ENCODE results near the gene L1TD1.
A peak's percentile ranks its signal among the peaks of the same experiment; 100 is the strongest.
"Not testable (repeated sequence)": the region's sequence is repeated elsewhere in the genome, so short reads cannot be mapped to it uniquely, and the experiment has no call there.

The L1TD1 gene

GRCh38 chr1:62194651-62195544, at the start of gene L1TD1:
Gene L1TD1, plus strand, starts transcription at chr1:62194849. Its CDS starts 11,780 bp downstream, at chr1:62206629.
- DNase-seq (ENCODE audit: low read depth, low spot score), result no peak

GRCh38 chr1:62159940-62160348, 34.7 kb upstream of the L1TD1 start:
- DNase-seq (ENCODE audit: low read depth, low spot score), result no peak

GRCh38 chr1:62161711-62162110, 32.9 kb upstream of the L1TD1 start:
- no peak for DNase-seq (ENCODE audit: low read depth, low spot score)

- not testable (repeated sequence) for DNase-seq (ENCODE audit: low read depth, low spot score)
These were observed 24.3 kb upstream of the L1TD1 start for GRCh38 chr1:62170380-62170779.

- peak; percentile 2 for DNase-seq (ENCODE audit: low read depth, low spot score)
These were observed 19.0 kb upstream of the L1TD1 start for GRCh38 chr1:62175568-62176179.

- no peak for DNase-seq (ENCODE audit: low read depth, low spot score)
These were observed 17.9 kb upstream of the L1TD1 start for GRCh38 chr1:62176597-62177312.

GRCh38 chr1:62177621-62178020, 17.0 kb upstream of the L1TD1 start:
- DNase-seq (ENCODE audit: low read depth, low spot score), result no peak

GRCh38 chr1:62178372-62178771, 16.3 kb upstream of the L1TD1 start:
- no peak for DNase-seq (ENCODE audit: low read depth, low spot score)

- not testable (repeated sequence) for DNase-seq (ENCODE audit: low read depth, low spot score)
These were observed 14.6 kb upstream of the L1TD1 start for GRCh38 chr1:62180054-62180453.

GRCh38 chr1:62180639-62181038, 14.0 kb upstream of the L1TD1 start:
- no peak for DNase-seq (ENCODE audit: low read depth, low spot score)

- no peak for DNase-seq (ENCODE audit: low read depth, low spot score)
These were observed 13.1 kb upstream of the L1TD1 start for GRCh38 chr1:62181532-62181931.

GRCh38 chr1:62182157-62182556, 12.5 kb upstream of the L1TD1 start:
- DNase-seq (ENCODE audit: low read depth, low spot score), result not testable (repeated sequence)

GRCh38 chr1:62183164-62184020, 11.3 kb upstream of the L1TD1 start:
- DNase-seq (ENCODE audit: low read depth, low spot score), result not testable (repeated sequence)

- no peak for DNase-seq (ENCODE audit: low read depth, low spot score)
These were observed 10.3 kb upstream of the L1TD1 start for GRCh38 chr1:62184336-62184735.

- DNase-seq (ENCODE audit: low read depth, low spot score), result not testable (repeated sequence)
These were observed 9.4 kb upstream of the L1TD1 start for GRCh38 chr1:62185233-62185632.

GRCh38 chr1:62185677-62186076, 9.0 kb upstream of the L1TD1 start:
- DNase-seq (ENCODE audit: low read depth, low spot score), result no peak

GRCh38 chr1:62187548-62187947, 7.1 kb upstream of the L1TD1 start:
- no peak for DNase-seq (ENCODE audit: low read depth, low spot score)

GRCh38 chr1:62188111-62188510, 6.5 kb upstream of the L1TD1 start:
- DNase-seq (ENCODE audit: low read depth, low spot score), result no peak

GRCh38 chr1:62196086-62196690, 1.5 kb downstream of the L1TD1 start:
- DNase-seq (ENCODE audit: low read depth, low spot score), result no peak

GRCh38 chr1:62198069-62198780, 3.6 kb downstream of the L1TD1 start:
- no peak for DNase-seq (ENCODE audit: low read depth, low spot score)
